Left lobe of liver (tissue), 2 donors: ENCODE data around the gene PDCD2L. TPM values are rescaled to one million over a fixed set of nuclear protein-coding genes. Genes with fewer than 3 reads are reported as not detected.
A peak's percentile ranks its signal among the peaks of the same experiment; 100 is the strongest.
"Not testable (repeated sequence)": the region's sequence is repeated elsewhere in the genome, so short reads cannot be mapped to it uniquely, and the experiment has no call there.

Source experiments
- ATAC-seq: fragments of 200-7000 bp; cut with Tn5 transposase; one replicate; pipeline ENCODE4 v1.9.1; 2020; ENCODE audit warnings: mild to moderate bottlenecking, moderate library complexity
- DNase-seq: peaks from one replicate; pipeline ENCODE4 v3.0.0-alpha.2; 2020; ENCODE audit warnings: low spot score
- total RNA-seq: library from RNA; stranded (reverse); gene quantifications from one replicate; pipeline ENCODE4 v1.2.1, GENCODE V29; 2021
- donor health status: DM: no; HTN: no; CAD: no; lungs with moderate emphysema.
- donor health status: DM: no; HTN: yes; CAD: no.

Gene PDCD2L
- total RNA-seq, 1 donor from 2014 or later: 3.3 TPM

DNA sequence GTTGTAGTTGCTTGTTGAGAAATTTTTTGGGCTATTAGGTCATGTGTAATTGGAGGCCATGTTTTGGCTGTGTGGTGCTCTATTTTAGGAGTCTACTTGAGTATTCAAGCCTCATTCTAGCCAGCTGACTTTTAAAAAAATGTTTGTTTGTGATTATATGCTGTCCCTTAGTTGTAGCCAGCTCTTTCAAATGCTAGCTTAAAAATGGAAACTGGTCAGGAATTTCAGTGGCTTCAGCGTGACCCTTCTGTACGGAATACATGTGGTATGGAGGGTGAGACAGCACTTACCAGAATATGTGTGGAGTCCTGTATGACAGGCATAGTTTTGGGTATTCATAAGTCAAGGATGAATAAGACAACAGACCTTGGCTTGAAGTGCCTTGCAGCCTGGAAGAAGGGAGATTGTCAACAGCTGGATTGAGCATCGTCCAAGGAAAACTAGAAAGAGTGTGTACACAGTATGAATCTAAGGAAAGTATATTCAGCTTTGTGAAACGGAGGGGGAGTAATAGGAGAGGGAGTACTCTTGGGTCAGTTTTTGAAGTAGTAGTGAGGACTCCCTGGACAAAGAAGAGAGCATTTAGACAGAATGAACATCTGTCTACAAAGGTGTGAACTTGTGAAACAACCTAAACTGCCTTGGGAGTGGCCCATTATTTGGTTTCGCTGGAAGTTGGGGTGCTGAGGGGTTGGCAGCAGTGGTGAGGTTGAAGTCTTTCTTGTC is 57.3 kb downstream of the PDCD2L start:
- no peak for DNase-seq
- no peak for ATAC-seq

DNA sequence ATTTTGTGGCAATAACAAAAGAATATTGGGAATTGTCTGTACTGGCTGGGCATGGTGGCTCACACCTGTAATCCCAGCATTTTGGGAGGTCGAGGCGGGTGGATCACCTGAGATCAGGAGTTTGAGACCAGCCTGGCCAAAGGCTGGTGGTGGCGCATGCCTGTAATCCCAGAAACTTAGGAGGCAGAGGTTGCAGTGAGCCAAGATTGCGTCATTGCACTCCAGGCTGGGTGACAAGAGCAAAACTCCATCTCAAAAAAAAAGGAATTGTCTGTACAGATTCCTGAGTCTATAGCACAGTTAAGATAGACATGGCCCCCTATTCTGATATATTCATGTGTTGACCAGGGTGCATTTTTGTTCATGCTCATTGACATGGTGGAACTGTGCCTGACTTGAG is 60.6 kb downstream of the PDCD2L start:
- ATAC-seq: peak; percentile 20
- DNase-seq: not testable (repeated sequence)

DNA sequence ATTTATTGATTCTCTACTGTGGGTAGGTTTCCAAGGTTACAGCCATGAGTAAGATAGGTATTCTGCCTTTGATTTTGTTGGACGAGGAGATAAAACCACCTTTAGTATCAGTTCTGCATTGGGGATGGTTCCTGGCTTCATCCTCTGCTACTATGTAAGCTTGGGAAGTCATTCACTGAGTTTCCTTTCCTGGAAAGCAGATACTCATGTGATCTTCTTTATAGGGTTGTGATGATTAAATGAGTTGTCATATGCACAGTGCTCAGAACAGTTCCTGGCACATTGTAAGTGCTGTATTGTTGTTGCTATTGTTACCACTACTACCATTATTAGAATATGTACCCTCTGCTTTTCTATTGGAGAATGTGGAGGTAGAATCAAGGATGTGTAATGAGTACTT is 64.2 kb downstream of the PDCD2L start:
- no peak for ATAC-seq
- DNase-seq: no peak

DNA sequence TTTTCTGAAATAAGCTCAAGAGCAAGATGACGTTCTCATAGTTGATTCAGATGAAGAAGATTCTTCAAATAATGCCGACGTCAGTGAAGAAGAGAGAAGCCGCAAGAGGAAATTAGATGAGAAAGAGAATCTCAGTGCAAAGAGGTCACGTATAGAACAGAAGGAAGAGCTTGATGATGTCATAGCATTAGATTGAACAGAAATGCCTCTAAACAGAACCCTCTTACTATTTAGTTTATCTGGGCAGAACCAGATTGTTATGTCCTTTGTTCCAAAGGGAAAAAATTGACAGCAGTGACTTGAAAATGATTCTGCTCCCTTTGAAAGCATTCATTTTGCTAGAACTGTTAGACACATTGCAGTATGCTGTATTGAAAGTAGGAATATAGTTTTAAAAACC is 64.8 kb downstream of the PDCD2L start:
- ATAC-seq, DNase-seq: not testable (repeated sequence)

DNA sequence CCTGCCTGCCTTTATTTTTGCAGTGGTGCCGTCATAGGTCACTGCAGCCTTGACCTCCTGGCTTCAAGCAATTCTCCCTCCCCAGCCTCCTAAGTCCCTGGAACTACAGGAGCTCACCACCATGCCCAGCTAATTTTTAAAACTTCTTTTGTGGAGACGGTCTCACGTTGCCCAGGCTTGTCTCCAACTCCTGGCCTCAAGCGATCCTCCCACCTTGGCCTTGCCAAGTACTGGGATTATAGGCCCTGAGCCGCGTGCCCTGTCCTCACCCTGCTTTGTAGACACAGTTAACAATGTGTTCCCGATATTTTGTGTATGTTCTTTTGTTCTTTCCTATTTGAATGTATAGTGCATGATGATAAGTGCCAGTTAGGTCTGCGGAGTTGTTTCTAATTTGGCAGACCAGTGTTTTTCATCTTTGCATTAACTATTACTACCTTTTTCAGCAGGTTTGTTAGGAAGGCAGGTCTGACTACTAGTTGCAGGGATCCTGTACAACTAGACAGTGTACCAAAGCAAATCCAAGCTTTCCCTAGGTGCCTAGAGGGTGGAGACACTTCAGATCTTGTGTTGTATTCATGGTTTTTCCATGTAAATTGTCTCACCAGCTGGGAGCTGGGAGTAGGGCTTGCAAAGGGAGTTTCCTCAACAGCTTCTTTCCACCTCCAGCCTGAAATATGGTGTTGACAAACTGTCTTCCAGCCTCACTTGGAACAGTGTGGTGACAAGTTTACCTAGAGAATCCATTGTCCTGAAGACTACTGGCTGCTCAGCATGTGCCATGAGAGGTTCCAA is 67.9 kb downstream of the PDCD2L start:
- no peak for DNase-seq
- ATAC-seq: no peak

DNA sequence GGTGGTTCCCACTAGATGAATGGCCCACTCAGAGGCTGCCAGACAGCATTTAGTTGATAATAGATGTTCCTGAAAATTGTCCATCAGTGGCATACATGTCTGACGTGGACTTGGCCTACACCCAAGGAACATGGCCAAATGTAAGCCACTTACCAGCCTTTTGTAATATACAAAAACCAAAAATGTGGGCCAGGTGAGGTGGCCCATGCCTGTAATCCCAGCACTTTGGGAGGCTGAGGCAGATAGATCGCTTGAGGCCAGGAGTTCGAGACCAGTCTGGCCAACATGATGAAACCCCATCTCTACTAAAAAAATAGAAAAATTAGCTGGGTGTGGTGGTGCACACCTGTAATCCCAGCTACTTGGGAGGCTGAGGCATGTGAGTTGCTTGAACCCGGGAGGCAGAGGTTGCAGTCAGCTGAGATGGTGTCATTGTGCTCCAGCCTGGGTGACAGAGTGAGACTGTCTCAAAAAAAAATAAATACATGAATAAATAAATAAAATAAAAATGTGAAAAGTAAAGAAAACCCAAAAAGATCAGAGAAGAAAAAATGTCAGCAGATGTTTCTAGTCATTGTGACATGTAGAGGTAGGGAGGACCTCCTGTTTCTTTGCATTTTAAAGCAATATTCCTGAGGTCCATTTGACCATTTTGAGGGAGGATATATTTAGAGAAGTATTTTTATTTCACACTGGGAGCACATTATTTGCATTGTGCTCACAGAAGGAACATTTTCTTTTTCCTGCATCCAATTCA is 70.2 kb downstream of the PDCD2L start:
- ATAC-seq (no peak), DNase-seq (no peak)

DNA sequence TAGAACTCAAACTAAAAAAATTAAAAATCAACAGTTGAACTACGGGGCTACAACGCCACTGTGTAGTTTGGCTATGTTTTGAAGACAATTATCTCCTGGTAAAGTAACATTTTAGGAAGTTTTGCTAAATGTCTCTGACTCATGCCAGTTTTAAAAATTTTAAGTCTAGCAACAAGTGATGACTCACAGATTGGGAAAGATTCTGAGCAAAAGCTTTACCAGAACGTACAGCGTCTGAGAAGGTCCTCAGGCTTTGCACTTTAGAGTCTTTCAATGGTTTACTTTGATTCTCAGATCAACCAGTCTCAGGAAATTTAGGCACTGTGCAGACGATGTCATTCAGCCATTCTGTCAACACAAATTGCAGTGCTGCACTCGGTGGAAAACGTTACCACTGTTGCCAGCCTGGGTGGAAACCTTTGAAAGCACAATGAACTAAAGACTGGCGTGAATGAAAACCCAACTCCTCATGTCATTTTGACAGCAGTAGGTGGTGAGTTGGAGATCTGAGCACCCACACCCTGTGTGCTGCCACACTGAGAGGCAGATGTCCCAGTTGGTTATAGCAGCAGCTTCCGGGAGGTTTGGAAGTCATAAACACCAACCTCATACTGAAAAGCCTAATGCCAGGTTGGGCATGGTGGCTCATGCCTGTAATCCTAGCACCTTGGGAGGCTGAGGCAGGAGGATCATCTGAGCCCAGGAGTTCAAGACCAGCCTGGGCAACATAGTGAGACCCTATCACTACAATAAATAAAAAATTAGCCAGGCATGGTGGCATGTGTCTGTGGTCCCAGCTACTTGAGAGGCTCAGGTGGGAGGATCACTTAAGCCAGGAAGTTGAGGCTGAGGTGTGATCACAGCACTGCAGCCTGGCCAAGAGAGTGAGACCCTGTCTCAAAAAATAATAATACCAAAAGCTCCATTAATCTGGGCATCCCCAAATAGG is 71.1 kb downstream of the PDCD2L start:
- ATAC-seq (no peak), DNase-seq (no peak)

Other genes starting within 250 kb of the PDCD2L start
- gene LSM14A, start 231.9 kb upstream of the PDCD2L start, total RNA-seq: 34.1 TPM
- gene GARRE1, start 149.8 kb upstream of the PDCD2L start, total RNA-seq: 9.2 TPM
- gene GPI, start 39.2 kb upstream of the PDCD2L start, total RNA-seq: 194 TPM
- gene UBA2, start 24.0 kb downstream of the PDCD2L start, total RNA-seq: 18.1 TPM
- 1.4 TPM for gene WTIP, start 77.4 kb downstream of the PDCD2L start, total RNA-seq